HPDE6-E6E7 (cell line): ENCODE data around the gene PDE4DIP.
"Not testable (repeated sequence)": the region's sequence is repeated elsewhere in the genome, so short reads cannot be mapped to it uniquely, and the experiment has no call there.

ENCODE experiments used
- DNase-seq: peaks from one replicate; pipeline ENCODE4 v3.0.0; 2011; ENCODE audit warnings: missing footprints; ENCODE audit errors: extremely low spot score

The PDE4DIP gene

DNA sequence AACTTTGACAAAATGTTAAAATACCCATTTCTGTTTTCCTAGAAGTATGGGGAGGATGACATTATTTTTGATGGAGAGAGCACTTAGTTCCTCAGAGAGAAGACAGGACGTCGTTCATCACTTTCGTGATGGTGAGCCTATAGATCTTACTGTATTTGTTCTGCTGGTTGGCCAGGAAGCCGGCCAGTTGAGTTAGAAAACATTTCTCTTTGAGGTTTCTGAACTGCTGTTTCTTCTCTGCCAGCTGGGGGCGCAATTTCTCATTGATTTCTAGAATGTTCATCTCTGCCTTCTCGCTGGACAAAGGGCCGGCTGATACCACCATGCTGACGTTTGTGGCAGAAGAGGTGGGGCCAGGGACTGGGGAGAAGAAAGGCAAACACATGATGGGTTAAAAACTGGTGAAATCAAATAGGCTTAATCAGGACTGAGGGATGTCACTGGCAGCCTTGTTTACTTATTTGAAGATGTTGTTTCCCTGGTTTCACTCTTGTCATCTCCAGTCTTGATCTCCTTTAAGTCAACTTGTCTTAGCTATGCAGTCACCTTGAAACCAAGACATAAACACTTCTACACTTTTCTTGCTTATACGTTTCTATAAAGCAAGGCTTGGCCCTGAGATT, 231.4 kb downstream of the PDE4DIP start:
- DNase-seq: not testable (repeated sequence)
